ENCODE data around the gene NOXA1.

GRCh38 chr9:137397675-137398423, 25.3 kb upstream of the NOXA1 start:
- TF ChIP-seq CTCF (IDR thresholded peaks at IDR 0.05; ENCODE audit: insufficient read depth, low read depth, low read length) (no peak), EZH2 (IDR thresholded peaks at IDR 0.05; ENCODE audit: insufficient read depth, low read length) (no peak)
